KG1 (cell line): ENCODE data around the gene TINCR.
"Not testable (repeated sequence)": the region's sequence is repeated elsewhere in the genome, so short reads cannot be mapped to it uniquely, and the experiment has no call there.

ENCODE experiments used
- DNase-seq: peaks from one replicate; lab custom pipeline; 2025; lab: John Stamatoyannopoulos, UW

TINCR gene

GRCh38 chr19:5567360-5567969 lies at the start of gene TINCR:
TINCR (minus strand) TSS chr19:5567953.
- no peak for DNase-seq

GRCh38 chr19:5617080-5617479 lies 49.3 kb upstream of the TINCR start:
- no peak for DNase-seq

- no peak for DNase-seq
Measured at GRCh38 chr19:5615756-5616327, 48.1 kb upstream of the TINCR start.

- DNase-seq = no peak
Measured at GRCh38 chr19:5612891-5613865, 45.4 kb upstream of the TINCR start.

- DNase-seq = no peak
Measured at GRCh38 chr19:5609881-5610448, 42.2 kb upstream of the TINCR start.

GRCh38 chr19:5608766-5609165 lies 41.0 kb upstream of the TINCR start:
- DNase-seq = not testable (repeated sequence)

GRCh38 chr19:5608291-5608690 lies 40.5 kb upstream of the TINCR start:
- DNase-seq = no peak

- no peak for DNase-seq
Measured at GRCh38 chr19:5607318-5608275, 39.8 kb upstream of the TINCR start.

- no peak for DNase-seq
Measured at GRCh38 chr19:5605362-5605761, 37.6 kb upstream of the TINCR start.

- no peak for DNase-seq
Measured at GRCh38 chr19:5603626-5604025, 35.9 kb upstream of the TINCR start.

- no peak for DNase-seq
Measured at GRCh38 chr19:5600797-5601196, 33.0 kb upstream of the TINCR start.

- DNase-seq = no peak
Measured at GRCh38 chr19:5595745-5596144, 28.0 kb upstream of the TINCR start.

GRCh38 chr19:5595129-5595528 lies 27.4 kb upstream of the TINCR start:
- DNase-seq = no peak

- DNase-seq = no peak
Measured at GRCh38 chr19:5594521-5594950, 26.8 kb upstream of the TINCR start.

GRCh38 chr19:5593343-5594255 lies 25.8 kb upstream of the TINCR start:
- no peak for DNase-seq

- DNase-seq = no peak
Measured at GRCh38 chr19:5592531-5593342, 25.0 kb upstream of the TINCR start.

GRCh38 chr19:5591476-5591875 lies 23.7 kb upstream of the TINCR start:
- DNase-seq = no peak

GRCh38 chr19:5590865-5591154 lies 23.1 kb upstream of the TINCR start:
- DNase-seq = no peak

GRCh38 chr19:5590151-5590864 lies 22.6 kb upstream of the TINCR start:
- no peak for DNase-seq
